HepG2 (cell line): ENCODE results near the gene AMIGO1. TPM values are rescaled to one million over a fixed set of nuclear protein-coding genes. Genes with fewer than 3 reads are reported as not detected.

Experiments
- ATAC-seq: fragments of 200-7000 bp; cut with Tn5 transposase; 3 replicates; pipeline ENCODE4 v1.9.1; 2020; ENCODE audit warnings: mild to moderate bottlenecking, moderate library complexity
- BruUV-seq: library from RNA; stranded (reverse); fragments of 400-500 nt; replicated peaks from 2 replicates; lab custom pipeline; 2021; lab: Mats Ljungman, UMichigan
- CTCF ChIA-PET: fragments of 300-600 bp; formaldehyde crosslinking; extraction: SDS; loops from one replicate; lab custom pipeline; 2021; ENCODE audit warnings: low total read pairs, inconsistent platforms, low intra/inter-chr PET ratio; lab: Yijun Ruan, JAX
- POLR2A ChIA-PET: fragments of 350-600 bp; sonication (Branson Sonifier 250); formaldehyde crosslinking; loops from one replicate; lab custom pipeline; 2020; ENCODE audit warnings: antibody characterized with exemption, inconsistent platforms; lab: Yijun Ruan, JAX
- DNase-seq: peaks from one replicate; pipeline ENCODE4 v3.0.0-alpha.2; 2015; ENCODE audit warnings: low spot score
- FAIRE-seq: peaks from 3 replicates; lab custom pipeline; 2011; peaks lifted over from hg19 to GRCh38; lab: Jason Lieb, UNC
- H2AFZ ChIP-seq: one replicate; pipeline ENCODE4 v1.6.1; 2011; ENCODE audit warnings: low read length, inconsistent platforms
- H3K27ac ChIP-seq: fragments of 300-600 bp; 3 replicates; pipeline ENCODE4 v1.8.0; 2011; ENCODE audit warnings: mixed run types, mild to moderate bottlenecking, mixed read lengths, low read length, inconsistent platforms; ENCODE audit not compliant: insufficient read depth; ENCODE audit errors: extremely low read length
- H3K27me3 ChIP-seq, 2 experiments: fragments of 200-600 bp in 1 of 2; 2 replicates in 1 of 2; 3 replicates in 1 of 2; pipeline versions ENCODE4 v1.6.0 to v1.8.0; 2011; ENCODE audit warnings: low read length in 2 of 2, mild to moderate bottlenecking in 2 of 2, moderate library complexity in 2 of 2, inconsistent platforms in 1 of 2; ENCODE audit not compliant: insufficient read depth in 2 of 2, control insufficient read depth in 1 of 2
- H3K36me3 ChIP-seq, 2 experiments: fragments of 200-600 bp in 1 of 2; replicated peaks in 1 of 2; 2 replicates in 1 of 2; 3 replicates in 1 of 2; pipeline versions ENCODE4 v1.5.1 to v1.8.0; 2011; ENCODE audit warnings: low read length in 2 of 2, inconsistent platforms in 1 of 2; ENCODE audit not compliant: insufficient read depth in 2 of 2, control insufficient read depth in 1 of 2
- H3K4me1 ChIP-seq: 2 replicates; pipeline ENCODE4 v1.5.1; 2012; ENCODE audit warnings: low read length, inconsistent platforms; ENCODE audit not compliant: insufficient read depth
- H3K4me2 ChIP-seq: 2 replicates; pipeline ENCODE4 v1.6.0; 2011; ENCODE audit warnings: low read depth, low read length, inconsistent platforms
- H3K4me3 ChIP-seq, 3 experiments: fragments of 200-600 bp in 1 of 3; sonication (generic), shearing (Covaris generic) in 1 of 3; replicated peaks in 1 of 3; 2 replicates each; pipeline ENCODE4 v1.5.1; 2011 to 2016; ENCODE audit warnings: low read length in 3 of 3, inconsistent platforms in 2 of 3, low read depth in 2 of 3, mild to moderate bottlenecking in 2 of 3, control low read depth in 1 of 3, mixed read lengths in 1 of 3; ENCODE audit not compliant: insufficient read depth in 1 of 3
- H3K79me2 ChIP-seq: one replicate; pipeline ENCODE4 v1.6.1; 2011; ENCODE audit warnings: low read length, inconsistent platforms; ENCODE audit not compliant: insufficient read depth
- H3K9ac ChIP-seq: 2 replicates; pipeline ENCODE4 v1.6.0; 2011; ENCODE audit warnings: mild to moderate bottlenecking, low read depth, low read length, inconsistent platforms; ENCODE audit not compliant: insufficient read depth
- H3K9me3 ChIP-seq: 2 replicates; pipeline ENCODE4 v1.5.1; 2012; ENCODE audit warnings: mild to moderate bottlenecking, low read length
- H4K20me1 ChIP-seq: 2 replicates; pipeline ENCODE4 v1.6.0; 2011; ENCODE audit warnings: inconsistent platforms, mild to moderate bottlenecking, low read length, moderate library complexity; ENCODE audit not compliant: insufficient read depth
- RARG ChIP-seq: sonication (generic); formaldehyde crosslinking; IDR thresholded peaks from 2 replicates; pipeline ENCODE4 v1.4.0; 2020; ENCODE audit warnings: low read depth, mild to moderate bottlenecking, missing genetic modification reagents
- ZNF609 ChIP-seq: sonication (generic); formaldehyde crosslinking; IDR thresholded peaks from 2 replicates; pipeline ENCODE4 v1.4.0; 2020; ENCODE audit warnings: mild to moderate bottlenecking, missing genetic modification reagents, borderline replicate concordance
- WGBS: methylation state at CpG from one replicate; pipeline ENCODE4 v1.1.6; 2017; ENCODE audit warnings: low lambda C conversion rate; 5-methylcytosine and 5-hydroxymethylcytosine counted together
- in situ Hi-C: cut with HindIII; loops from 2 replicates; pipeline ENCODE4 v1.10.0; 2017; ENCODE audit warnings: low pct_unique_long_range_greater_than_20kb; ENCODE audit not compliant: extremely low pct_ligation_motif_present
- intact Hi-C: fragments of 100-400 bp; cut with micrococcal nuclease; formaldehyde crosslinking; loops from one replicate; pipeline ENCODE4 v1.10.0; 2022; ENCODE audit not compliant: unreplicated experiment
- polyA plus RNA-seq, 8 experiments: library from polyadenylated mRNA; depleted of rRNA in 3 of 8; stranded (reverse) in 7 of 8; unstranded in 1 of 8; fragments of >200 nt; fragmentation: Illumina TruSeq in 4 of 8; extraction: Trizol in 4 of 8; gene quantifications; 2 replicates each; pipeline versions ENCODE4 v1.2.1 to v1.2.3, GENCODE V29; 2011 to 2016; ENCODE audit warnings: low read depth in 4 of 8, missing spikeins in 1 of 8, mixed read lengths in 1 of 8; ENCODE audit not compliant: insufficient read depth in 1 of 8
- total RNA-seq, 5 experiments: library from RNA; depleted of rRNA; stranded (reverse); fragments of >200 nt; fragmentation: Illumina TruSeq; extraction: Trizol; gene quantifications; 2 replicates each; pipeline ENCODE4 v1.2.3, GENCODE V29; 2016; ENCODE audit warnings: low read depth in 1 of 5
- TF ChIP-seq, protein P1 (sequence below): sonication (generic); formaldehyde crosslinking; IDR thresholded peaks from 2 replicates; pipeline ENCODE4 v1.5.0; 2020; ENCODE audit warnings: mild to moderate bottlenecking, missing genetic modification reagents, borderline replicate concordance
- TF ChIP-seq, protein P2 (sequence below): sonication (generic); formaldehyde crosslinking; IDR thresholded peaks from 2 replicates; pipeline ENCODE4 v1.4.0; 2020; ENCODE audit warnings: missing genetic modification reagents
- TF ChIP-seq, protein P3 (sequence below): sonication (generic); formaldehyde crosslinking; IDR thresholded peaks from 2 replicates; pipeline ENCODE4 v1.5.1; 2020; ENCODE audit warnings: missing genetic modification reagents, mild to moderate bottlenecking, borderline replicate concordance

Gene AMIGO1
- total and polyA plus RNA-seq, 2 of the 13 experiments (the other 11 are each of a cell fraction or from before 2014, with no cell fraction given) = 0.40 to 1.3 TPM

- TF ChIP-seq, protein P1, sequence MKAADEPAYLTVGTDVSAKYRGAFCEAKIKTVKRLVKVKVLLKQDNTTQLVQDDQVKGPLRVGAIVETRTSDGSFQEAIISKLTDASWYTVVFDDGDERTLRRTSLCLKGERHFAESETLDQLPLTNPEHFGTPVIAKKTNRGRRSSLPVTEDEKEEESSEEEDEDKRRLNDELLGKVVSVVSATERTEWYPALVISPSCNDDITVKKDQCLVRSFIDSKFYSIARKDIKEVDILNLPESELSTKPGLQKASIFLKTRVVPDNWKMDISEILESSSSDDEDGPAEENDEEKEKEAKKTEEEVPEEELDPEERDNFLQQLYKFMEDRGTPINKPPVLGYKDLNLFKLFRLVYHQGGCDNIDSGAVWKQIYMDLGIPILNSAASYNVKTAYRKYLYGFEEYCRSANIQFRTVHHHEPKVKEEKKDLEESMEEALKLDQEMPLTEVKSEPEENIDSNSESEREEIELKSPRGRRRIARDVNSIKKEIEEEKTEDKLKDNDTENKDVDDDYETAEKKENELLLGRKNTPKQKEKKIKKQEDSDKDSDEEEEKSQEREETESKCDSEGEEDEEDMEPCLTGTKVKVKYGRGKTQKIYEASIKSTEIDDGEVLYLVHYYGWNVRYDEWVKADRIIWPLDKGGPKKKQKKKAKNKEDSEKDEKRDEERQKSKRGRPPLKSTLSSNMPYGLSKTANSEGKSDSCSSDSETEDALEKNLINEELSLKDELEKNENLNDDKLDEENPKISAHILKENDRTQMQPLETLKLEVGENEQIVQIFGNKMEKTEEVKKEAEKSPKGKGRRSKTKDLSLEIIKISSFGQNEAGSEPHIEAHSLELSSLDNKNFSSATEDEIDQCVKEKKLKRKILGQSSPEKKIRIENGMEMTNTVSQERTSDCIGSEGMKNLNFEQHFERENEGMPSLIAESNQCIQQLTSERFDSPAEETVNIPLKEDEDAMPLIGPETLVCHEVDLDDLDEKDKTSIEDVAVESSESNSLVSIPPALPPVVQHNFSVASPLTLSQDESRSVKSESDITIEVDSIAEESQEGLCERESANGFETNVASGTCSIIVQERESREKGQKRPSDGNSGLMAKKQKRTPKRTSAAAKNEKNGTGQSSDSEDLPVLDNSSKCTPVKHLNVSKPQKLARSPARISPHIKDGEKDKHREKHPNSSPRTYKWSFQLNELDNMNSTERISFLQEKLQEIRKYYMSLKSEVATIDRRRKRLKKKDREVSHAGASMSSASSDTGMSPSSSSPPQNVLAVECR (CRISPR knock-in tag) = peak; percentile 49; the same call in 1 of the 2 replicates
- TF ChIP-seq, protein P2, sequence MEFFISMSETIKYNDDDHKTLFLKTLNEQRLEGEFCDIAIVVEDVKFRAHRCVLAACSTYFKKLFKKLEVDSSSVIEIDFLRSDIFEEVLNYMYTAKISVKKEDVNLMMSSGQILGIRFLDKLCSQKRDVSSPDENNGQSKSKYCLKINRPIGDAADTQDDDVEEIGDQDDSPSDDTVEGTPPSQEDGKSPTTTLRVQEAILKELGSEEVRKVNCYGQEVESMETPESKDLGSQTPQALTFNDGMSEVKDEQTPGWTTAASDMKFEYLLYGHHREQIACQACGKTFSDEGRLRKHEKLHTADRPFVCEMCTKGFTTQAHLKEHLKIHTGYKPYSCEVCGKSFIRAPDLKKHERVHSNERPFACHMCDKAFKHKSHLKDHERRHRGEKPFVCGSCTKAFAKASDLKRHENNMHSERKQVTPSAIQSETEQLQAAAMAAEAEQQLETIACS (CRISPR knock-in tag) = peak; percentile 89
These were observed at the start of gene AMIGO1 (continued) for GRCh38 chr1:109509176-109510134.

GRCh38 chr1:109557520-109557919 lies 48.0 kb upstream of the AMIGO1 start:
- no peak for DNase-seq
- Histone ChIP-seq H3K27me3 (no peaks in the 10 kb centered on the region), H3K4me1 (peaks cover 45% of the 10 kb centered on the region), H3K36me3 (no peaks in the 10 kb centered on the region), H3K27ac (no peak overlapping the region), H3K4me3 (no peak overlapping the region), H3K9ac (no peak overlapping the region), H4K20me1 (peaks cover 28% of the 10 kb centered on the region), H3K9me3 (no peaks in the 10 kb centered on the region), H3K4me2 (no peak overlapping the region), H3K79me2 (peaks cover 97% of the 10 kb centered on the region), H2AFZ (no peak overlapping the region)
- 99% methylated on average over 5 of the region's 5 CpGs for WGBS
- BruUV-seq = no TSS peak
- intact Hi-C loops (no loop called here), in situ Hi-C loops (no loop called here)
- no peak for ATAC-seq
- ChIA-PET POLR2A (no interaction called here), CTCF (no interaction called here)
- no peak for FAIRE-seq
- TF ChIP-seq ZNF609 (CRISPR knock-in tag) (no peak), RARG (CRISPR knock-in tag) (no peak)
- TF ChIP-seq, protein P3, sequence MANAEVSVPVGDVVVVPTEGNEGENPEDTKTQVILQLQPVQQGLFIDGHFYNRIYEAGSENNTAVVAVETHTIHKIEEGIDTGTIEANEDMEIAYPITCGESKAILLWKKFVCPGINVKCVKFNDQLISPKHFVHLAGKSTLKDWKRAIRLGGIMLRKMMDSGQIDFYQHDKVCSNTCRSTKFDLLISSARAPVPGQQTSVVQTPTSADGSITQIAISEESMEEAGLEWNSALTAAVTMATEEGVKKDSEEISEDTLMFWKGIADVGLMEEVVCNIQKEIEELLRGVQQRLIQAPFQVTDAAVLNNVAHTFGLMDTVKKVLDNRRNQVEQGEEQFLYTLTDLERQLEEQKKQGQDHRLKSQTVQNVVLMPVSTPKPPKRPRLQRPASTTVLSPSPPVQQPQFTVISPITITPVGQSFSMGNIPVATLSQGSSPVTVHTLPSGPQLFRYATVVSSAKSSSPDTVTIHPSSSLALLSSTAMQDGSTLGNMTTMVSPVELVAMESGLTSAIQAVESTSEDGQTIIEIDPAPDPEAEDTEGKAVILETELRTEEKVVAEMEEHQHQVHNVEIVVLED (CRISPR knock-in tag) = no peak
